SK-N-MC (cell line): ENCODE data around the gene TDG.

Experiments
- DNase-seq: peaks from one replicate; pipeline ENCODE4 v3.0.0-alpha.2; 2011; ENCODE audit warnings: low read depth, low spot score
- H3K27ac ChIP-seq: fragments of 200-600 bp; sonication (generic); 2 replicates; pipeline ENCODE4 v1.5.1; 2016; ENCODE audit warnings: mixed run types
- H3K36me3 ChIP-seq: fragments of 200-600 bp; sonication (generic); 2 replicates; pipeline ENCODE4 v1.6.1; 2017; ENCODE audit warnings: antibody characterized with exemption, low read length, mixed read lengths; ENCODE audit not compliant: insufficient read depth
- H3K4me3 ChIP-seq: fragments of 200-600 bp; sonication (generic); 2 replicates; pipeline ENCODE4 v1.5.1; 2016
- H3K9ac ChIP-seq: fragments of 200-600 bp; sonication (generic); 2 replicates; pipeline ENCODE4 v1.8.0; 2017; ENCODE audit warnings: mixed run types, mixed read lengths; ENCODE audit not compliant: insufficient read length
- H3K9me3 ChIP-seq: fragments of 200-600 bp; sonication (generic); 2 replicates; pipeline ENCODE4 v1.6.1; 2017; ENCODE audit warnings: low read depth, mild to moderate bottlenecking, antibody characterized with exemption, low read length, moderate library complexity, mixed read lengths
- EZH2 ChIP-seq: fragments of 200-600 bp; sonication (generic); IDR thresholded peaks from one replicate; pipeline ENCODE4 v1.6.1; 2017; ENCODE audit warnings: antibody characterized with exemption
- FOXP2 ChIP-seq: optimal IDR thresholded peaks from 2 replicates; pipeline ENCODE3; 2011; ENCODE audit warnings: mild to moderate bottlenecking, moderate library complexity; ENCODE audit not compliant: insufficient read depth; ENCODE audit errors: extremely low read length, control extremely low read depth
- POLR2AphosphoS5 ChIP-seq: IDR thresholded peaks from 2 replicates; pipeline ENCODE4 v1.6.1; 2012; ENCODE audit warnings: mild to moderate bottlenecking, low read depth, low read length, borderline replicate concordance

TDG gene

DNA sequence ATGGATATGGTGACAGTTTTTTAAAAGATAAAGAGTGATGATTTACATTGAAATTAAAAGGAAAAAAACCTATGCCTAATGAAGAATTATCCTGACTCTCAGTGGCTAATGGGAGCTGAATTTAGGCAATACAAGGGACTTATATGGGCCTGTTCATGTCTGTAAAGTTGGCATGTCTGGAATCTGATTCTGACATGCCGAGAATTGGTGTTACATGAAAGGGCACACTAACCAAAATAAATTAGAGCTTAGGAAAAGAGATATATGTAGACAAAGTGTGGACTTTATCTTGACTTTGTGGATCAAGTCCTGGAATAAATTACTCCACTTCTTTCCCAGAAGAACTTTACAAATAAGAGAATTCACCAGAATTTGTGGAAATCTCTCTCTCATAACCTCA lies 1.1 kb downstream of the TDG start:
- TF ChIP-seq EZH2 (no peak), POLR2AphosphoS5 (no peak)
- no peaks in the 10 kb centered on the region for H3K9me3 ChIP-seq
- H3K27ac ChIP-seq: peak overlapping the region; percentile 75
- peak overlapping the region; percentile 97 for H3K4me3 ChIP-seq
- peaks cover 32% of the 10 kb centered on the region for H3K36me3 ChIP-seq
- DNase-seq: no peak
- H3K9ac ChIP-seq: peak overlapping the region; percentile 98

DNA sequence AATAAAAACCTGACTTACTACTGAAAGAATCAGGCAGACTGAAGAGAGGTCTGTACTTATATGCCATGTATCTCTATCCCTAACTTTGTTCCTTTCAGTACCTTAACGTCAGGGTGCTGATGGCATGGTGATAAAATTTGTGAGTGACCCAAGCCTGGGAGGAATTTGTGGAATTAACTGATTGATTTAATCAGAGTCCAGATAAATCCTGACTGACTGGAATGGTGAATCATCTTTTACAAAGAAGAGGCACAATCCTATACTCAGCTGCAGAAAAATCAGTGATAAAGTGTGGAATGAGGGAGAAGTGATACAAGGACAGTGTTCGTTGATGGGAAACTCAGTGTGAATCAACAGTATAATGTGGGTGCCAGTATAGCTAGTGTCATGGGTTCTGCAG lies 3.7 kb downstream of the TDG start:
- no peak overlapping the region for H3K27ac ChIP-seq
- no peak overlapping the region for H3K9ac ChIP-seq
- H3K4me3 ChIP-seq: no peak overlapping the region
- no peak for TF ChIP-seq FOXP2
- TF ChIP-seq EZH2: no peak
- TF ChIP-seq POLR2AphosphoS5: no peak
- no peak for DNase-seq
- H3K36me3 ChIP-seq: peaks cover 44% of the 10 kb centered on the region
- no peaks in the 10 kb centered on the region for H3K9me3 ChIP-seq

DNA sequence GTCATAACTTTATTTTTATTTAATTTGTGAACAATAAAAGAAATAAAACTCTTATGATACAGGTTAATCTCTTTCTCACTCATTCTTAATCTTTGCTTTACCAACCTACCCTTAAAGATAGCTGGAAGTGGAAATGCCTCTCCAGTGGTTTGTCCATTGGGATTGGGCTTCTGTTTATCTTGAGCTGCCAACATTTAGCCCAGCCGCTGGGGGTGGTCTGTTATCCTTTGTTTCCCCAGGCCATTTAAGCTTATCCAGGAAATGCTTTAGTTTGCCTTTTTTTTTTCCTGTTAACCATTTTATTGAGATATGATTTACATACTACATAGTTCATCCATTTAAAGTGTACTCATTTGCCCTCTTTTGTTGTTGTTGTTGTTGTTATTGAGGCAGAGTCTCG lies 8.2 kb downstream of the TDG start:
- Histone ChIP-seq H3K9me3 (no peaks in the 10 kb centered on the region), H3K36me3 (peaks cover 66% of the 10 kb centered on the region), H3K9ac (no peak overlapping the region), H3K4me3 (no peak overlapping the region), H3K27ac (no peak overlapping the region)
- no peak for TF ChIP-seq EZH2
- TF ChIP-seq FOXP2: no peak
- TF ChIP-seq POLR2AphosphoS5: no peak
- no peak for DNase-seq

DNA sequence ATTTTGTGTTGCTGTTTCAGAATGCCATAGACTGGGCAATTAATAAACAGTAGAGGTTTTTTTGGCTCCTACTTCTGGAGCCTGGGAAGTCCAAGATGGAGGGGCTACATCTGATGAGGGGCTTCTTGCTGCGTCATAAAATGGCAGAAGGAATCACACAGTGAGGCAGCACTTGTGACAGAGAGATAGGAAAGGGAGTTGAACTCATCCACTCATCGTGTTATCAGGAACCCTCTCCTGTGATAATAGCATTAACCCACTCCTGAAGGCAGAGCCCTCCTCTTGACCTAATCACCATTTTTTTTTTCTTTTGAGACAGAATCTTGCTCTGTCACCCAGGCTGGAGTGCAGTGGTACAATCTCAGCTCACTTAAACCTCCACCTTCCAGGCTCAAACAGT lies 9.7 kb downstream of the TDG start:
- no peak overlapping the region for H3K4me3 ChIP-seq
- no peak for DNase-seq
- H3K36me3 ChIP-seq: peaks cover 62% of the 10 kb centered on the region
- H3K9ac ChIP-seq: no peak overlapping the region
- no peak overlapping the region for H3K27ac ChIP-seq
- no peaks in the 10 kb centered on the region for H3K9me3 ChIP-seq
- no peak for TF ChIP-seq EZH2
- no peak for TF ChIP-seq FOXP2
- no peak for TF ChIP-seq POLR2AphosphoS5

- Histone ChIP-seq H3K36me3 (peaks cover 79% of the 10 kb centered on the region), H3K9ac (no peak overlapping the region), H3K27ac (no peak overlapping the region), H3K4me3 (no peak overlapping the region), H3K9me3 (no peaks in the 10 kb centered on the region)
- no peak for DNase-seq
- TF ChIP-seq FOXP2: no peak
- TF ChIP-seq POLR2AphosphoS5: no peak
- TF ChIP-seq EZH2: no peak
Measured at GRCh38 chr12:103978384-103978982, 12.8 kb downstream of the TDG start.

- no peaks in the 10 kb centered on the region for H3K9me3 ChIP-seq
- no peak overlapping the region for H3K27ac ChIP-seq
- peaks cover 83% of the 10 kb centered on the region for H3K36me3 ChIP-seq
- no peak overlapping the region for H3K4me3 ChIP-seq
- H3K9ac ChIP-seq: no peak overlapping the region
- no peak for DNase-seq
- TF ChIP-seq EZH2 (no peak), POLR2AphosphoS5 (no peak), FOXP2 (no peak)
Measured at GRCh38 chr12:103986829-103987228, 21.2 kb downstream of the TDG start.

- no peak overlapping the region for H3K4me3 ChIP-seq
- no peak overlapping the region for H3K27ac ChIP-seq
- no peaks in the 10 kb centered on the region for H3K9me3 ChIP-seq
- peaks cover 21% of the 10 kb centered on the region for H3K36me3 ChIP-seq
- no peak for DNase-seq
- no peak overlapping the region for H3K9ac ChIP-seq
- no peak for TF ChIP-seq EZH2
- TF ChIP-seq FOXP2: no peak
- no peak for TF ChIP-seq POLR2AphosphoS5
Measured at GRCh38 chr12:103994235-103994634, 28.6 kb downstream of the TDG start.

GRCh38 chr12:103996595-103996994 lies 30.9 kb downstream of the TDG start:
- TF ChIP-seq EZH2: no peak
- TF ChIP-seq FOXP2: no peak
- TF ChIP-seq POLR2AphosphoS5: no peak
- no peak for DNase-seq
- Histone ChIP-seq H3K9me3 (no peaks in the 10 kb centered on the region), H3K27ac (no peak overlapping the region), H3K9ac (no peak overlapping the region), H3K4me3 (no peak overlapping the region), H3K36me3 (no peaks in the 10 kb centered on the region; the same call in 1 of the 2 replicates)
